ENCODE measurements around the gene TYW1B. TPM values are rescaled to one million over a fixed set of nuclear protein-coding genes. Genes with fewer than 3 reads are reported as not detected.
"Not testable (repeated sequence)": the region's sequence is repeated elsewhere in the genome, so short reads cannot be mapped to it uniquely, and the experiment has no call there.

The TYW1B gene
- total RNA-seq, 4 donors from 2014 or later = 0.99 to 4.3 (median 1.5) TPM

- Histone ChIP-seq H3K4me1 (peaks cover 10 to 12% (median 12%) of the 10 kb centered on the region in 4 donors), H3K27ac (replicated peaks in 1 of 4) (no peak overlapping the region), H3K4me3 (no peak overlapping the region), H3K9me3 (no peaks in the 10 kb centered on the region), H3K36me3 (no peaks in the 10 kb centered on the region), H3K27me3 (no peaks in the 10 kb centered on the region)
- intact Hi-C loops (cut with DNase I) = loop anchor here (10.0 kb wide), 1 partner anchor 1031 kb away; no protein-coding TSS in a partner anchor
- TF ChIP-seq EP300 (IDR thresholded peaks at IDR 0.05) = no peak
- TF ChIP-seq, protein P1, sequence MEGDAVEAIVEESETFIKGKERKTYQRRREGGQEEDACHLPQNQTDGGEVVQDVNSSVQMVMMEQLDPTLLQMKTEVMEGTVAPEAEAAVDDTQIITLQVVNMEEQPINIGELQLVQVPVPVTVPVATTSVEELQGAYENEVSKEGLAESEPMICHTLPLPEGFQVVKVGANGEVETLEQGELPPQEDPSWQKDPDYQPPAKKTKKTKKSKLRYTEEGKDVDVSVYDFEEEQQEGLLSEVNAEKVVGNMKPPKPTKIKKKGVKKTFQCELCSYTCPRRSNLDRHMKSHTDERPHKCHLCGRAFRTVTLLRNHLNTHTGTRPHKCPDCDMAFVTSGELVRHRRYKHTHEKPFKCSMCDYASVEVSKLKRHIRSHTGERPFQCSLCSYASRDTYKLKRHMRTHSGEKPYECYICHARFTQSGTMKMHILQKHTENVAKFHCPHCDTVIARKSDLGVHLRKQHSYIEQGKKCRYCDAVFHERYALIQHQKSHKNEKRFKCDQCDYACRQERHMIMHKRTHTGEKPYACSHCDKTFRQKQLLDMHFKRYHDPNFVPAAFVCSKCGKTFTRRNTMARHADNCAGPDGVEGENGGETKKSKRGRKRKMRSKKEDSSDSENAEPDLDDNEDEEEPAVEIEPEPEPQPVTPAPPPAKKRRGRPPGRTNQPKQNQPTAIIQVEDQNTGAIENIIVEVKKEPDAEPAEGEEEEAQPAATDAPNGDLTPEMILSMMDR (IDR thresholded peaks at IDR 0.05) = no peak
- TF ChIP-seq POLR2A (IDR thresholded peaks at IDR 0.05; ENCODE audit: low read depth) = no peak
- no peak for TF ChIP-seq POLR2AphosphoS5 (IDR thresholded peaks at IDR 0.05)
- WGBS = 93% methylated on average over 8 of the region's 8 CpGs
- DNase-seq (ENCODE audit: extremely low spot score) = no peak
Observed at GRCh38 chr7:72785166-72785955, 42.6 kb downstream of the TYW1B start.

GRCh38 chr7:72783601-72784370 is 44.2 kb downstream of the TYW1B start:
- not testable (repeated sequence) for H3K9me3 ChIP-seq; H3K27ac ChIP-seq (replicated peaks in 1 of 4); DNase-seq (ENCODE audit: extremely low spot score); H3K36me3 ChIP-seq; H3K27me3 ChIP-seq; H3K4me3 ChIP-seq
- WGBS = 52% methylated on average over 4 of the region's 4 CpGs
- peaks cover 10 to 12% (median 12%) of the 10 kb centered on the region in 4 donors for H3K4me1 ChIP-seq
- intact Hi-C loops (cut with DNase I) = loop anchor here (10.0 kb wide), 1 partner anchor 1029 kb away; no protein-coding TSS in a partner anchor

- no peak overlapping the region for H3K4me3 ChIP-seq
- 88% methylated on average over 6 of the region's 6 CpGs for WGBS
- H3K27me3 ChIP-seq = no peaks in the 10 kb centered on the region
- TF ChIP-seq POLR2AphosphoS5 (IDR thresholded peaks at IDR 0.05) (no peak), POLR2A (IDR thresholded peaks at IDR 0.05; ENCODE audit: low read depth) (no peak), EP300 (IDR thresholded peaks at IDR 0.05) (no peak)
- TF ChIP-seq, protein P1 (IDR thresholded peaks at IDR 0.05) = no peak
- H3K36me3 ChIP-seq = no peaks in the 10 kb centered on the region
- intact Hi-C loops (cut with DNase I) = loop anchor here (10.0 kb wide), 1 partner anchor 1027 kb away; no protein-coding TSS in a partner anchor
- no peak for DNase-seq (ENCODE audit: extremely low spot score)
- H3K27ac ChIP-seq (replicated peaks in 1 of 4) = no peak overlapping the region
- H3K9me3 ChIP-seq = no peaks in the 10 kb centered on the region
- H3K4me1 ChIP-seq = peaks cover 10 to 12% (median 12%) of the 10 kb centered on the region in 4 donors
Observed at GRCh38 chr7:72781631-72782030, 46.4 kb downstream of the TYW1B start.

GRCh38 chr7:72781161-72781560 is 46.8 kb downstream of the TYW1B start:
- Histone ChIP-seq H3K4me1 (peaks cover 10 to 12% (median 12%) of the 10 kb centered on the region in 4 donors), H3K27me3 (no peaks in the 10 kb centered on the region), H3K36me3 (peaks cover 0 to under 1% (median under 1%) of the 10 kb centered on the region in 4 donors), H3K27ac (replicated peaks in 1 of 4) (no peak overlapping the region), H3K4me3 (no peak overlapping the region), H3K9me3 (no peaks in the 10 kb centered on the region)
- intact Hi-C loops (cut with DNase I) = loop anchor here (10.0 kb wide), 1 partner anchor 1026 kb away; no protein-coding TSS in a partner anchor
- 93% methylated on average over 8 of the region's 8 CpGs for WGBS
- no peak for DNase-seq (ENCODE audit: extremely low spot score)
- TF ChIP-seq EP300 (IDR thresholded peaks at IDR 0.05) (no peak), POLR2AphosphoS5 (IDR thresholded peaks at IDR 0.05) (no peak), POLR2A (IDR thresholded peaks at IDR 0.05; ENCODE audit: low read depth) (no peak)
- TF ChIP-seq, protein P1 (IDR thresholded peaks at IDR 0.05) = no peak

DNA sequence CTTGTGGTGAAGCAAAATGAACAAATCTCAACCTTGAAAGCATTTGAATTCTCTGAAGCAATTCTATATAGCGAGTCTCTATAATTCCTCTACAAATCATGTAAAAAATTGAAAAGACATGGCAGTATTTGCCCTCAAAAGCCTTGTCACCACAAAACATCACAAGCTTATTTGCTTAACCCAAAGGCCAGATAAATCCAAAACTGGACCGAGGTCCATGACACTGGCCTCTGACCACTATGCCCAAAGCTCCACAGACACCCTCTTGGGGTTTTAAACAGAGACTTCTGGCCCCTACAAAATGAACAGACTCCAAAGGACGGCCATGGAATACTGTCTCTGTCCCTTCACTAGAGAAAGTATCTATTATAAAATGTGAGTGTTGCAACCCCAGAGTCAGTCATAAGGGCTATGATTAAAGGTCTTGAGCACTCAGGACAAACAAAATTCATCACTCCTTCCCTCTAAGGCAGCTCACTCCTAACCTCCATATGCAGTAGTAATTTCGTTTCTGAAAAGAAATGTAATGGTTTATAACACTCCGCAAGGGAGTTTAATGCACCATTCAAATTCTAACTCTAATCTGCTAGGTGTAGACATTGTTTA is 47.6 kb downstream of the TYW1B start:
- not testable (repeated sequence) for H3K36me3 ChIP-seq; H3K9me3 ChIP-seq; DNase-seq (ENCODE audit: extremely low spot score); H3K4me3 ChIP-seq; H3K27ac ChIP-seq (replicated peaks in 1 of 4); H3K27me3 ChIP-seq
- 91% methylated on average over 5 of the region's 5 CpGs for WGBS
- intact Hi-C loops (cut with DNase I) = loop anchor here (10.0 kb wide), 1 partner anchor 1026 kb away; no protein-coding TSS in a partner anchor
- peaks cover 10 to 12% (median 12%) of the 10 kb centered on the region in 4 donors for H3K4me1 ChIP-seq

DNA sequence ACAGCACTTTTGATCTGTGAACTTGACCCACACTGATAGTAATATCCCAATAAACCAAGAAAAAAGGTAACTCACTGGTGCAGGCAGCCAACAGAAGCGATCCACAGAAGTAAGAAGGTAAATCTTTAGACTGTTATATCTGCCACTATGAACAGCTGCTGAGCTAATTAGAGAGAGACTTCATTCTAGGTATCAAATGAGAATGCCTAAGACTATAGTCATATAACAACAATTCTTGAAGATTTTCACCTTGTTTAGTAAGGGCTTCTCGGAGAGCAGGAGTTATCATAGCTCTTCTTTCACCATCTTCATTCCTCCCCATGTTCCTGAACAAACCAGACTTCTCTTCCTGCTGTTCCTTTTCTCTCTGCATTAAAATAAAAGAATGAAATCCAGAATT is 50.8 kb downstream of the TYW1B start:
- H3K4me3 ChIP-seq; H3K27ac ChIP-seq (replicated peaks in 1 of 4); H3K4me1 ChIP-seq; DNase-seq (ENCODE audit: extremely low spot score); intact Hi-C loops (cut with DNase I); H3K27me3 ChIP-seq; H3K9me3 ChIP-seq: not testable (repeated sequence)
- WGBS = 100% methylated on average over 1 of the region's 2 CpGs
- H3K36me3 ChIP-seq = peaks cover 0 to 11% (median 5%) of the 10 kb centered on the region in 4 donors

DNA sequence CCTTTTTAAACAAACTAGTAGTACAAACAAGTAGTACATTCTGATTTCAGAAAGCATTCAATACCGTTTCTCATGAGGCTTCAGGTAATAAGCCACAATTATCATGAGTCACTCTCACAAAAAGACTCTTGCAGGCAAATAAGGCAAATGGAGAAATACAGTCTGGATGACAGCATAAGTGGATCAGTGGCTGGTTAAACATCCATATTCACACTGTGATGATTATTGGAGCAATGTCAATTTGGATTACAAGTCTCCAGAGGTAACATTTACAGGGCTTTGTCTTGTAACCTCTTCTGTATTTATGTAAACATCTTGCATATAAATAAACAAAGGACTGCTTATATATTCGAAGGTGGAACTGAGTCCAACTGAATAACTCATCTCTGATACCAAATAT is 55.4 kb downstream of the TYW1B start:
- intact Hi-C loops (cut with DNase I) = not testable (repeated sequence)
- WGBS = 74% methylated on average over 2 of the region's 2 CpGs

DNA sequence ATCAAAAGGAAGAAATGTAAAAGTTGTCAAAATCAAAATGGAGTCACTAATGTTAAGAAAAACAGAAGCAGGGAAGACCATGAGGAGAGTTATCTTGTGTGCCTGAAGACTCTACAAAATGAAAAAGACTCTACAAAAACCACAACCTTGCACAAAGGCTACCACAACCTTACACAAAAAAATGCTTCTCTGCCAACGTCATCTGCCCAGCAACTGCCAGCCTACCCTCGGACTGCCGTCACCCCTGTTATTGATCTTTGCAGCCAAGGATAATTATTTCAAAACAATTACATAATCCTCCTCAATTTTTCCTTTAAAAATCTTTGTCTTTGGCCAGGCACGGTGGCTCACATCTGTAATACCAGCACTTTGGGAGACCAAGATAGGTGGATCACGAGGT is 61.0 kb downstream of the TYW1B start:
- H3K27me3 ChIP-seq; H3K4me1 ChIP-seq; DNase-seq (ENCODE audit: extremely low spot score); H3K27ac ChIP-seq (replicated peaks in 1 of 4); H3K4me3 ChIP-seq; H3K9me3 ChIP-seq; intact Hi-C loops (cut with DNase I); H3K36me3 ChIP-seq: not testable (repeated sequence)
- WGBS = 96% methylated on average over 5 of the region's 5 CpGs

More for the DNA sequence above, 55.4 kb downstream of the TYW1B start:
- DNase-seq (ENCODE audit: extremely low spot score); H3K9me3 ChIP-seq; H3K27me3 ChIP-seq; H3K4me3 ChIP-seq; H3K27ac ChIP-seq (replicated peaks in 1 of 4); H3K4me1 ChIP-seq: not testable (repeated sequence)
- H3K36me3 ChIP-seq = peaks cover 0 to 11% (median 5%) of the 10 kb centered on the region in 4 donors
